Globus pallidus (tissue), 1 donor: ENCODE data around the gene FBXL13.
"Not testable (repeated sequence)": the region's sequence is repeated elsewhere in the genome, so short reads cannot be mapped to it uniquely, and the experiment has no call there.

Source experiments
- DNase-seq: peaks from one replicate; pipeline ENCODE4 v3.0.0-alpha.2; 2015; ENCODE audit warnings: low spot score

Gene FBXL13

GRCh38 chr7:102983602-102984001, 91.0 kb downstream of the FBXL13 start:
- no peak for DNase-seq

GRCh38 chr7:102982235-102982634, 92.4 kb downstream of the FBXL13 start:
- no peak for DNase-seq

GRCh38 chr7:102981451-102981850, 93.1 kb downstream of the FBXL13 start:
- no peak for DNase-seq

- no peak for DNase-seq
These were observed 94.9 kb downstream of the FBXL13 start for GRCh38 chr7:102979670-102980069.

GRCh38 chr7:102978284-102978683, 96.3 kb downstream of the FBXL13 start:
- no peak for DNase-seq

- not testable (repeated sequence) for DNase-seq
These were observed 97.0 kb downstream of the FBXL13 start for GRCh38 chr7:102977586-102977985.

GRCh38 chr7:102976493-102976892, 98.1 kb downstream of the FBXL13 start:
- no peak for DNase-seq

GRCh38 chr7:102975854-102976253, 98.7 kb downstream of the FBXL13 start:
- no peak for DNase-seq

- DNase-seq, result no peak
These were observed 100.0 kb downstream of the FBXL13 start for GRCh38 chr7:102974366-102975236.

GRCh38 chr7:102973096-102973802, 101.3 kb downstream of the FBXL13 start:
- DNase-seq, result no peak

GRCh38 chr7:102967798-102968197, 106.8 kb downstream of the FBXL13 start:
- DNase-seq, result no peak

- DNase-seq, result no peak
These were observed 108.1 kb downstream of the FBXL13 start for GRCh38 chr7:102966465-102966864.

- DNase-seq, result not testable (repeated sequence)
These were observed 112.6 kb downstream of the FBXL13 start for GRCh38 chr7:102961993-102962392.

GRCh38 chr7:102958004-102958403, 116.6 kb downstream of the FBXL13 start:
- not testable (repeated sequence) for DNase-seq

- not testable (repeated sequence) for DNase-seq
These were observed 120.2 kb downstream of the FBXL13 start for GRCh38 chr7:102954359-102954758.

GRCh38 chr7:102953406-102953805, 121.2 kb downstream of the FBXL13 start:
- no peak for DNase-seq

GRCh38 chr7:102951839-102952238, 122.8 kb downstream of the FBXL13 start:
- no peak for DNase-seq

- DNase-seq, result no peak
These were observed 130.4 kb downstream of the FBXL13 start for GRCh38 chr7:102944241-102944640.

GRCh38 chr7:102943423-102944169, 131.0 kb downstream of the FBXL13 start:
- DNase-seq, result no peak

- DNase-seq, result no peak
These were observed 131.7 kb downstream of the FBXL13 start for GRCh38 chr7:102942868-102943267.

GRCh38 chr7:102942181-102942866, 132.3 kb downstream of the FBXL13 start:
- no peak for DNase-seq

GRCh38 chr7:102938679-102939078, 135.9 kb downstream of the FBXL13 start:
- no peak for DNase-seq
